K562 (cell line): ENCODE results near the gene CFAP70. TPM values are rescaled to one million over a fixed set of nuclear protein-coding genes. Genes with fewer than 3 reads are reported as not detected.
A peak's percentile ranks its signal among the peaks of the same experiment; 100 is the strongest.

Experiments
- RFX1 ChIP-seq: fragments of 450-650 bp; IDR thresholded peaks from 2 replicates; pipeline ENCODE4 v1.6.1; 2016; ENCODE audit warnings: mild to moderate bottlenecking, moderate library complexity
- polyA plus RNA-seq, 8 experiments: library from polyadenylated mRNA; depleted of rRNA in 4 of 8; stranded (reverse) in 5 of 8; unstranded in 3 of 8; fragments of >200 nt; fragmentation: Nextera tagmentation in 2 of 8; fragmentation: Illumina TruSeq in 1 of 8; extraction: Ambion mirVana in 2 of 8; extraction: Trizol in 1 of 8; gene quantifications; 2 replicates each; pipeline versions ENCODE4 v1.2.1 to v1.2.3, GENCODE V29; 2011 to 2014; ENCODE audit warnings: inconsistent platforms in 1 of 8, missing spikeins in 1 of 8
- total RNA-seq, 7 experiments: library from RNA; depleted of rRNA in 6 of 7; stranded (reverse); fragments of >200 nt in 6 of 7; fragmentation: Illumina TruSeq in 2 of 7; extraction: Trizol in 2 of 7; gene quantifications; 2 replicates each; pipeline versions ENCODE4 v1.2.1 to v1.2.3, GENCODE V29; 2011 to 2021; ENCODE audit warnings: low replicate concordance in 1 of 7
- TF ChIP-seq, protein P1 (sequence below), 2 experiments: fragments of 450-650 bp; formaldehyde crosslinking in 1 of 2; IDR thresholded peaks; 2 replicates each; pipeline versions ENCODE4 v1.4.0 to v1.6.1; 2014 to 2020; ENCODE audit warnings: mild to moderate bottlenecking in 2 of 2, borderline replicate concordance in 1 of 2, low read depth in 1 of 2

Gene CFAP70
- total and polyA plus RNA-seq, 9 of the 15 experiments (the other 6 are each of a cell fraction or from before 2014, with no cell fraction given) = 0.27 to 1.6 (median 0.86) TPM

DNA sequence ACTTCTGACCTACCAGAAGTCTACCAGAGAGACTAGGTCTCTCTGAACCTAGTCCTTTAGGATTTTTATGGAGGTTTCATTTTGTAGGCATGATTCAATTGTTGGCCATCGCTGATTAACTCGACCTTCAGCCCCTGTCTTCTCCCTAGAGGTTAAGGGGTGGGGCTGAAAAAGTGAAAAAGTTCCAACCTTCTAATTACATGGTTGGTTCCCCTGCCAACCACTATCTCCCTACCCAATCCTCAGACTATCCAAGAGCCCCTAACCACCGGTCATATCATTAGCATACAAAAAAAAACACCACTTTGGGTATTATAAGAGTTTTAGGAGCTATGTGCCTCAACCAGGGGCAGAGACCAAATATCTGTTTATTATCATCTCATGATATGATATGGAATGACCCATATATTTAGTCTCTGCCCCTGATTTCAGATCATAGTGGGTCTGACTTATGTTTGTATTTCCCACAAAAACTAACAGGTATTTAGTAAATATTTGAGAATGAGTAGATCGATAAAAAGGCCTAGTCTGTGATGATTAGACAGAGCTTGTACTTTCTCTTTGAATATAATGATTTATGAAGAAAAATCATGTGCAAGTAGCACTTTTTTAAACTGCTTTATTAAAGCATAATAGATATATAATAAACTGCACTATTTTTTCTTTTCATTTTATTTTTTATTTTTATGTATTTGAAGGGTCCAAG is 147.4 kb downstream of the CFAP70 start (continued):
- TF ChIP-seq, protein P1, sequence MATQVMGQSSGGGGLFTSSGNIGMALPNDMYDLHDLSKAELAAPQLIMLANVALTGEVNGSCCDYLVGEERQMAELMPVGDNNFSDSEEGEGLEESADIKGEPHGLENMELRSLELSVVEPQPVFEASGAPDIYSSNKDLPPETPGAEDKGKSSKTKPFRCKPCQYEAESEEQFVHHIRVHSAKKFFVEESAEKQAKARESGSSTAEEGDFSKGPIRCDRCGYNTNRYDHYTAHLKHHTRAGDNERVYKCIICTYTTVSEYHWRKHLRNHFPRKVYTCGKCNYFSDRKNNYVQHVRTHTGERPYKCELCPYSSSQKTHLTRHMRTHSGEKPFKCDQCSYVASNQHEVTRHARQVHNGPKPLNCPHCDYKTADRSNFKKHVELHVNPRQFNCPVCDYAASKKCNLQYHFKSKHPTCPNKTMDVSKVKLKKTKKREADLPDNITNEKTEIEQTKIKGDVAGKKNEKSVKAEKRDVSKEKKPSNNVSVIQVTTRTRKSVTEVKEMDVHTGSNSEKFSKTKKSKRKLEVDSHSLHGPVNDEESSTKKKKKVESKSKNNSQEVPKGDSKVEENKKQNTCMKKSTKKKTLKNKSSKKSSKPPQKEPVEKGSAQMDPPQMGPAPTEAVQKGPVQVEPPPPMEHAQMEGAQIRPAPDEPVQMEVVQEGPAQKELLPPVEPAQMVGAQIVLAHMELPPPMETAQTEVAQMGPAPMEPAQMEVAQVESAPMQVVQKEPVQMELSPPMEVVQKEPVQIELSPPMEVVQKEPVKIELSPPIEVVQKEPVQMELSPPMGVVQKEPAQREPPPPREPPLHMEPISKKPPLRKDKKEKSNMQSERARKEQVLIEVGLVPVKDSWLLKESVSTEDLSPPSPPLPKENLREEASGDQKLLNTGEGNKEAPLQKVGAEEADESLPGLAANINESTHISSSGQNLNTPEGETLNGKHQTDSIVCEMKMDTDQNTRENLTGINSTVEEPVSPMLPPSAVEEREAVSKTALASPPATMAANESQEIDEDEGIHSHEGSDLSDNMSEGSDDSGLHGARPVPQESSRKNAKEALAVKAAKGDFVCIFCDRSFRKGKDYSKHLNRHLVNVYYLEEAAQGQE (IDR thresholded peaks at IDR 0.05; ENCODE audit: borderline replicate concordance) = no peak
- TF ChIP-seq, protein P1 (CRISPR knock-in tag; IDR thresholded peaks at IDR 0.05; ENCODE audit: low read depth) = no peak
- peak; percentile 18; the same call in 1 of the 2 replicates for TF ChIP-seq RFX1
